ENCODE results near the gene TSPAN5.

The TSPAN5 gene

GRCh38 chr4:98522062-98522461 is 136.3 kb downstream of the TSPAN5 start:
- no peak overlapping the region for H3K27ac ChIP-seq (replicated peaks)

GRCh38 chr4:98521486-98521885 is 136.9 kb downstream of the TSPAN5 start:
- no peak for DNase-seq (ENCODE audit: low read depth in 1 of 2, low spot score in 1 of 2)
- TF ChIP-seq GABPA (IDR thresholded peaks at IDR 0.05; ENCODE audit: low read depth): no peak
- H3K27me3 ChIP-seq (ENCODE audit: insufficient read depth, poor library complexity, severe bottlenecking): no peaks in the 10 kb centered on the region
- H3K27ac ChIP-seq (replicated peaks): no peak overlapping the region
- H3K4me3 ChIP-seq (replicated peaks; ENCODE audit: insufficient read depth, low read length): no peak overlapping the region

More at GRCh38 chr4:98522062-98522461, 136.3 kb downstream of the TSPAN5 start:
- no peaks in the 10 kb centered on the region for H3K27me3 ChIP-seq (ENCODE audit: insufficient read depth, poor library complexity, severe bottlenecking)
- no peak for DNase-seq (ENCODE audit: low read depth in 1 of 2, low spot score in 1 of 2)
- no peak for TF ChIP-seq CTCF (IDR thresholded peaks at IDR 0.05; ENCODE audit: insufficient read depth, low read length)
- no peak for TF ChIP-seq GABPA (IDR thresholded peaks at IDR 0.05; ENCODE audit: low read depth)
- TF ChIP-seq POLR2AphosphoS5 (IDR thresholded peaks at IDR 0.05; ENCODE audit: low read depth): no peak
- TF ChIP-seq REST (IDR thresholded peaks at IDR 0.05; ENCODE audit: insufficient replicate concordance, low read depth): no peak
- TF ChIP-seq SPI1 (IDR thresholded peaks at IDR 0.05; ENCODE audit: borderline replicate concordance, low read depth): no peak
- H3K4me3 ChIP-seq (replicated peaks; ENCODE audit: insufficient read depth, low read length): no peak overlapping the region

GRCh38 chr4:98519268-98519977 is 139.0 kb downstream of the TSPAN5 start:
- no peak overlapping the region for H3K4me3 ChIP-seq (replicated peaks; ENCODE audit: insufficient read depth, low read length)
- no peaks in the 10 kb centered on the region for H3K27me3 ChIP-seq (ENCODE audit: insufficient read depth, poor library complexity, severe bottlenecking)
- no peak overlapping the region for H3K27ac ChIP-seq (replicated peaks)
- no peak for TF ChIP-seq REST (IDR thresholded peaks at IDR 0.05; ENCODE audit: insufficient replicate concordance, low read depth)
- TF ChIP-seq POLR2AphosphoS5 (IDR thresholded peaks at IDR 0.05; ENCODE audit: low read depth): no peak
- TF ChIP-seq GABPA (IDR thresholded peaks at IDR 0.05; ENCODE audit: low read depth): no peak
- TF ChIP-seq CTCF (IDR thresholded peaks at IDR 0.05; ENCODE audit: insufficient read depth, low read length): no peak
- no peak for TF ChIP-seq SPI1 (IDR thresholded peaks at IDR 0.05; ENCODE audit: borderline replicate concordance, low read depth)
- DNase-seq (ENCODE audit: low read depth in 1 of 2, low spot score in 1 of 2): no peak

GRCh38 chr4:98518559-98519267 is 139.7 kb downstream of the TSPAN5 start:
- H3K27me3 ChIP-seq (ENCODE audit: insufficient read depth, poor library complexity, severe bottlenecking): no peaks in the 10 kb centered on the region
- TF ChIP-seq POLR2AphosphoS5 (IDR thresholded peaks at IDR 0.05; ENCODE audit: low read depth): no peak
- no peak for DNase-seq (ENCODE audit: low read depth in 1 of 2, low spot score in 1 of 2)
- no peak overlapping the region for H3K27ac ChIP-seq (replicated peaks)
- no peak overlapping the region for H3K4me3 ChIP-seq (replicated peaks; ENCODE audit: insufficient read depth, low read length)

All from HL-60 (cell line).